Stimulated activated CD8-positive, alpha-beta memory T cell treated with anti-CD3 and anti-CD28 coated beads, Interleukin-7, amount 100 ng/mL, for 1 hour (primary cell): ENCODE results near the gene C12orf43.

ENCODE experiments used
- DNase-seq, 2 donors: peaks; one replicate each; pipeline ENCODE4 v3.0.0-alpha.2; 2020; ENCODE audit warnings: low read depth in 2 of 2

Gene C12orf43

DNA sequence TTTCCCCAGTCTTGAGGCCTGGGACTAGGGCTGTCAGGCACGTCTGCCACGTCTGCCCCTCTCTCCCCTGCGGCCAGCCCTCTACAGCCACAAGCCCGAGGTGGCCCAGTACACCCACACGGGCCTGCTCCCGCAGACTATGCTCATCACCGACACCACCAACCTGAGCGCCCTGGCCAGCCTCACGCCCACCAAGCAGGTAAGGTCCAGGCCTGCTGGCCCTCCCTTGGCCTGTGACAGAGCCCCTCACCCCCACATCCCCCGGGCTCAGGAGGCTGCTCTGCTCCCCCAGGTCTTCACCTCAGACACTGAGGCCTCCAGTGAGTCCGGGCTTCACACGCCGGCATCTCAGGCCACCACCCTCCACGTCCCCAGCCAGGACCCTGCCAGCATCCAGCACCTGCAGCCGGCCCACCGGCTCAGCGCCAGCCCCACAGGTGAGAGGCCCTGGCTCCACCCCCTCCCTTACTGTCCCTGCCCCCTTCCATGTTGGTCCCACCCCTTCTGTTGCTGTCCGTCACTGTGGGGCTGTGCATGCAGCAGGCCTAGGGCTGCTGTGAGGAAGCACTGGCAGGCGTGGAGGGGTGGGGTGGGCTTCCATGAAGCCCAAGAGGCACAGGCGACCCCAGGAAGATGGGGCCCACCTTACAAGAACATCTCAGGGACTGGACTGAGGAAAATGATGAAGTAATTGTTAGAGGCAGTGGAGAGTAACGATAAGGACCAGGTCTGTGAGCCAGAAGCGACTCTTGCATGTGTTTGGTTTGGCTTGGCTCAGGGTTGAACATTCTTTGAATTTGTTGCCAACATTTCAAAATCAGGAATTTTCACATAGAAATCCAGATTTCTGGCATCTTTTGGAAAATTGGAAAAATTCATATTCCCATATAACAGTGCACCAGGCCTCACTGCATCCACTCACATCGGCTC lies 16.8 kb downstream of the C12orf43 start:
- DNase-seq, result no peak

- no peak for DNase-seq
Measured at GRCh38 chr12:120998435-120998834, 17.9 kb downstream of the C12orf43 start.

DNA sequence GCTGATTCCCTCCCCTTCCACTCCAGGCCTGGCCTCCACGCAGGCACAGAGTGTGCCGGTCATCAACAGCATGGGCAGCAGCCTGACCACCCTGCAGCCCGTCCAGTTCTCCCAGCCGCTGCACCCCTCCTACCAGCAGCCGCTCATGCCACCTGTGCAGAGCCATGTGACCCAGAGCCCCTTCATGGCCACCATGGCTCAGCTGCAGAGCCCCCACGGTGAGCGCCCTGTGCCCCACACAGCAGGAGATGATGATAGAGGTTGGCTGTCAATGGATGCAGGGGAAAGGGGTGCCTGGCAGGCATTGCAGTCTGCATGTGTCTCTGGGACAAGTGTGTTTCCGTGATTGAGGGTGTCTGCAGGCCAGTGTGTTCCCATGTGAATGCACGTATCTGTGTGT lies 18.8 kb downstream of the C12orf43 start:
- no peak for DNase-seq

DNA sequence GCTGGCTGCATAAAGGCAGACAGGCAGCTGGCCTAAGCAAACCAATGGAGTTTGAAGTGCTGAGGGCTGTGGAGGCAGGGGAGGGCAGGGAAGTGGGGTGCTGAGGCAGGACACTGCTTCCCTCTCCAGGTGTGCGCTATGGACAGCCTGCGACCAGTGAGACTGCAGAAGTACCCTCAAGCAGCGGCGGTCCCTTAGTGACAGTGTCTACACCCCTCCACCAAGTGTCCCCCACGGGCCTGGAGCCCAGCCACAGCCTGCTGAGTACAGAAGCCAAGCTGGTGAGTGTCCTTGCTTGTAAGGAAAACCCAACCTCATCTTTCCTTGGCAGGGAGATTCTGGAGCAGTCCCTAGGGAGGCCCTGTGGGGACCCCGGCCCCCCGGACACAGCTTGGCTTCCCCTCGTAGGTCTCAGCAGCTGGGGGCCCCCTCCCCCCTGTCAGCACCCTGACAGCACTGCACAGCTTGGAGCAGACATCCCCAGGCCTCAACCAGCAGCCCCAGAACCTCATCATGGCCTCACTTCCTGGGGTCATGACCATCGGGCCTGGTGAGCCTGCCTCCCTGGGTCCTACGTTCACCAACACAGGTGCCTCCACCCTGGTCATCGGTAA lies 20.0 kb downstream of the C12orf43 start:
- no peak for DNase-seq

DNA sequence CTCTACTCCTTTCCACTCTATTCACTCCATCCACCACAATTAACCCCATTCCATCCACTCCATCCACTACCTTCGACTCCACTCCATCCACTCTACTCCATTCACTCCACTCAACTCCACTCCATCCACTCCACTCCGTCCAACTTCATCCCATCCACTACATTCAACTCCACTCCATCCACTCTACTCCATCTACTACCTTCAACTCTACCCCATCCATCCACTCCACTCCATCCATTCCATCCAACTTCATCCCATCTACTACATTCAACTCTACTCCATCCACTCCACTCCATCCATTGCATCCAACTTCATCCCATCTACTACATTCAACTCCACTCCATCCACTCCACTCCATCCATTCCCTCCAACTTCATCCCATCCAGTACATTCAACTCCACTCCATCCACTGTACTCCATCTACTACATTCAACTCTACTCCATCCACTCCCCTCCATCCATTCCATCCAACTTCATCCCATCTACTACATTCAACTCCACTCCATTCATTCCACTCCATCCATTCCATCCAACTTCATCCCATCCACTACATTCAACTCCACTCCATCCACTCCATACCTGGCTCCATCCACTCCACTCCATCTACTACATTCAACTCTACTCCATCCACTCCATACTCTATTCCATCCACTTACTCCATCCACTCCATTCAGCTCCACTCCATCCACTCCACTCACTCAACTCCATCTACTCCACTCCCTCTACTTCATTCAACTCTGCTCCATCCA lies 21.5 kb downstream of the C12orf43 start:
- DNase-seq, result no peak

DNA sequence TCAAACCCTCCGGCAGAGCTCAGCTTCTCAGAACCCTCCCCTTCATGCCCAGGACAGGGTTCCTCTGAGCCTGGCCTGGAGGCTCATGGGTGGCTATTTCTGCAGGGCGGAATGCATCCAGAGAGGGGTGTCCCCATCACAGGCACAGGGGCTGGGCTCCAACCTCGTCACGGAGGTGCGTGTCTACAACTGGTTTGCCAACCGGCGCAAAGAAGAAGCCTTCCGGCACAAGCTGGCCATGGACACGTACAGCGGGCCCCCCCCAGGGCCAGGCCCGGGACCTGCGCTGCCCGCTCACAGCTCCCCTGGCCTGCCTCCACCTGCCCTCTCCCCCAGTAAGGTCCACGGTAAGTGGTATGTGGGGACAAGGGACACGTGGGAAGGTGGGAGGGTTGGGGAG lies 22.2 kb downstream of the C12orf43 start:
- no peak for DNase-seq

GRCh38 chr12:120993496-120993895 lies 22.8 kb downstream of the C12orf43 start:
- no peak for DNase-seq

DNA sequence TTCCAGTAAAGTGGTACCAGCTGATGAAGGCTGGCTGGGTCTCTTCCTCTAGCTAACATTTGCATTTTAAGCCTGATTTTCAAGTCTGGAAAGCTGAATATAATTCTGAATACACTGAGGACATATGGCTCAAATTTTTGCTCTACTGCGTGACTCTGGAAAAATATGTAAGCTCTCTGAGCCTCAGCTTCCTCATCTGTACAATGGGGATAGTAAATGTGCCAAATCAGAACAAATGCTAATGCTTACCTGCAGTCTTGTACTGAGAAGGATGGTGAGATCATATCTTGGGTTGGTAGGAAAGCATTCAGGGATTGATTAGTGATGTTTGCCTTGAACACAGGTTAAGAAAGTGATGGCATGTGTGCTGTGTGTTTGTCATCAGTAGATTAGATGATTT lies 23.3 kb downstream of the C12orf43 start:
- no peak for DNase-seq

GRCh38 chr12:120991965-120992364 lies 24.3 kb downstream of the C12orf43 start:
- DNase-seq, result no peak

DNA sequence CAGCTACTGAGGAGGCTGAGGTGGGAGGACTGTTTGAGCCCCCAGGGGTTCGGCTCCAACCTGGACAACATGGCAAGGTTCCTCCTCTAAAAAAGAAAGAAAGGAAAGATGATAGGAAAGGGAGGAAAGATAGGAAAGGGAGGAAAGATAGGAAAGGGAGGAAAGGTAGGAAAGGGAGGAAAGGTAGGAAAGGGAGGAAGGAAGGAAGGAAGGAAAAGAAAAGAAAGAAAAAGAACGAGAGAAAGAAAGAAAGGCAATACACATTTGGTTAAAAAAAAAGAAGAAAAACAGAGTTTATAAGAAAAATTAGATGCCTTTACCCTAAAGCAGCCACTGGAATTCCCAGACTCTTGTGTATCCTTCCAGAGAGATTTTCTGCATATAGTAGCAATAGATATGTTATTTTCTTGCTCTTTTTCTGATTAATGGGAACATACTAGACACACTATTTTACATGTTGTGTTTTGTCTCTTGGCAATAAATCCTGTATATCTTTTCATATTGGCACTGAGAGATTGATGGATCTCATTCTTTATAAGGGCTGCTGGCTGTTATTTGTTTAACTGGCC lies 25.7 kb downstream of the C12orf43 start:
- no peak for DNase-seq

DNA sequence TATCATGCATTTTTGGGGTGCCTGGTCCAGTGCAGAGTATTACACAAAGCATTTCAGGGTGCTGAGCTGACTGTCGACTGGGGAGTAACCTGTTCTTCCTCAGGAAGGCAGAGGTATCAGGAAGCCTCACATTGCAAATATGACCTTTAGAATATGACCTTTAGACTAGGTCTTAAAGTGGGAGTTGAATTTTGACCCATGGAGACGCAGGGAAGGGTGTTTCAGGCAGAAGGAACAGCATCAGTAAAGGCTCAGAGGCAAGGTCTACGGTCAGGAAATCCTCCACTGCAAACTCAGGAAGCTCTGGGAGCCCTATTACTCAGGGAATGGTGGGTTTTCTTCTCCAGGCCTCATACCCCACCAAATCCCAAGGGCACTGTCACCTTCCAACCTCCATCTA lies 26.6 kb downstream of the C12orf43 start:
- DNase-seq, result no peak

GRCh38 chr12:120988658-120989057 lies 27.6 kb downstream of the C12orf43 start:
- no peak for DNase-seq

DNA sequence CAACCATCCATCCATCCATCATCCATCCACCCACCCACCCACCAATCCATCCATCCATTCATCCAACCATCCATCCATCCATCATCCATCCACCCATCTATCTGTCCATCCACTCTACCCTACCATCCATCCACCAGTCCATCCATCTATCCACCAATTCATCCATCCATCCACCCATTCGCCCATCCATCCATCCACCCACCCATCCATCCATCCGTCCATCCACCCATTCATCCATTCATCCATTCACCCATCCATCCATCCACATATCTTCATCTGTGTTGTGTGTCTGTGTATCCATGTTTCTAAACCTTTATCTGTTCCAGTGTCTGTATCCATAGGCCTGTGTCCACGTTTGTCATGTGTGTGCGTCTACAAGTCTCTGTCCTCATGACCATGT lies 28.1 kb downstream of the C12orf43 start:
- DNase-seq, result no peak

DNA sequence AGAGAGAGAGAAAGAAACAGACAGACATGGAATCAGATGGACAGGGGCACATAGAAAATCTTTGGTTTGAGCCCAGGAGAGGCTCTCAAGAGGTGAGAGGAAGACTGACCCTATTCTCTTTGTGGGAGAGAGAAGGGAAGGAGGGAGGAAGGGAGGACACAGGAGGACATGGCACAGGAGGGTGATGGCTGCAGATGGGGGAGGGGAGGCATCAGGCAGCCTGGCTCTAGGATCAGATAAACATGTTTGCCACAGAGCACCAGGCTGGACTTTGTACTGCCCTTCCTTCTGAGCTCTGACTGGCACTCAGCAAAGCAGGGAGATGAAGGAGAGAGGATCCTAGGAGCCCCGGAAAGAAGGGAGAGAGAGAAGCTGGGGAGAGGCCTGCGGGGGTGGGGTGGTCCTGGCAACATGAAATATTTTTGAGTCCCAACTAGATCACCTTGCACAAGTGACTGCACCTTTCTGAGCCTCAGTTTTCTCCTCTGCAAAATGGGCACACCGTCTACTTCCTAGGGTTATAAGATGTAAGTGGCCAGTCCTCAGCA lies 31.9 kb downstream of the C12orf43 start:
- DNase-seq, result no peak

GRCh38 chr12:120983759-120984158 lies 32.5 kb downstream of the C12orf43 start:
- DNase-seq, result no peak

GRCh38 chr12:120982659-120983058 lies 33.6 kb downstream of the C12orf43 start:
- no peak for DNase-seq

DNA sequence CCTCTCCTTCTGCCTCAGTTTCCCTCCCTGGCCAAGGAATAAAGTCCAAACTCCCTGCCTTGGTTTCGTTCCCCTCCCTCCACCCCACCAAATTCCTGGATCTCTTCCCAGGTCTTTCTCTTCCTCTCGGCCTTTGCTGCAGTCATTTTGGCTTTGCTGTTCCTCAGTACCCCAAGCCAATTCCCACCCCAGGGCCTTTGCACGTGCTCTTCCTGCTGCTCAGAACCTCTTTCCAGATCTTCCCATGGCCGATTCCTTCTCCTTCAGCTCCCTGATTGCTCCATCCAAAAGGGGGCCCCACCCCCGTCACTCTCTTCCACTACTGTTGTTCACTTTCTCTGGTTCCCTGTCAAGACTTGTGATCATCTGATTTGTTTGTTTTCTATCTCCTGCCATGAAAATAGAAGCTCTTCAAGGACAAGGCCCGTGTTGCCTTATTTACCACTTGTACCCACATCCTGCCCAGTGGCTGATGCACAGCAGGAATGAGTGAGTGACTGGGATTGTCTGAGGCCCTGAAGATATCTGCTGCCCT lies 34.8 kb downstream of the C12orf43 start:
- DNase-seq, result no peak

GRCh38 chr12:120980800-120981368 lies 35.4 kb downstream of the C12orf43 start:
- DNase-seq, result no peak

GRCh38 chr12:120979862-120980696 lies 36.2 kb downstream of the C12orf43 start:
- no peak for DNase-seq

- no peak for DNase-seq
Measured at GRCh38 chr12:120979220-120979861, 36.9 kb downstream of the C12orf43 start.
